OCI-LY7 (cell line): Measurements from ENCODE around the gene GBF1. TPM values are rescaled to one million over a fixed set of nuclear protein-coding genes. Genes with fewer than 3 reads are reported as not detected.

Experiments used
- BruUV-seq: library from RNA; stranded (reverse); fragments of 400-500 nt; replicated peaks from 2 replicates; lab custom pipeline; 2021; lab: Mats Ljungman, UMichigan
- CTCF ChIA-PET: fragments of 300-600 bp; sonication (Branson Sonifier 250); formaldehyde crosslinking; loops from one replicate; lab custom pipeline; 2022; ENCODE audit warnings: antibody characterized with exemption; ENCODE audit not compliant: unreplicated experiment; lab: Charles Lee
- POLR2A ChIA-PET: fragments of 300-600 bp; sonication (Branson Sonifier 250); formaldehyde crosslinking; loops from one replicate; lab custom pipeline; 2022; ENCODE audit warnings: antibody characterized with exemption; lab: Charles Lee
- DNase-seq: peaks from one replicate; pipeline ENCODE4 v3.0.0-alpha.2; 2015; ENCODE audit warnings: low spot score
- H2AFZ ChIP-seq: fragments of 200-600 bp; sonication (generic), shearing (Covaris generic); 2 replicates; pipeline ENCODE4 v1.6.1; 2014; ENCODE audit warnings: mild to moderate bottlenecking, antibody characterized with exemption, low read length, moderate library complexity
- H3K27ac ChIP-seq: fragments of 200-600 bp; sonication (generic); 2 replicates; pipeline ENCODE4 v1.5.1; 2014; ENCODE audit warnings: mixed run types, low read depth, mild to moderate bottlenecking, moderate library complexity, low read length, inconsistent platforms; ENCODE audit not compliant: poor library complexity, severe bottlenecking
- H3K36me3 ChIP-seq: fragments of 200-600 bp; sonication (generic); 2 replicates; pipeline ENCODE4 v1.6.1; 2014; ENCODE audit warnings: mild to moderate bottlenecking, antibody characterized with exemption, low read length, moderate library complexity, mixed read lengths; ENCODE audit not compliant: insufficient read depth
- H3K4me1 ChIP-seq: fragments of 200-600 bp; sonication (generic); 2 replicates; pipeline ENCODE4 v1.5.1; 2014; ENCODE audit warnings: mild to moderate bottlenecking, low read length; ENCODE audit not compliant: insufficient read depth, poor library complexity, severe bottlenecking
- H3K4me2 ChIP-seq: fragments of 200-600 bp; sonication (generic); 2 replicates; pipeline ENCODE4 v1.6.1; 2014; ENCODE audit warnings: mild to moderate bottlenecking, low read length
- H3K4me3 ChIP-seq: fragments of 200-600 bp; sonication (generic); 2 replicates; pipeline ENCODE4 v1.5.1; 2014; ENCODE audit warnings: mild to moderate bottlenecking, low read depth, low read length; ENCODE audit not compliant: poor library complexity, severe bottlenecking
- H3K79me2 ChIP-seq: fragments of 200-600 bp; sonication (generic); 2 replicates; pipeline ENCODE4 v1.6.1; 2016; ENCODE audit warnings: low read depth, mild to moderate bottlenecking, low read length, moderate library complexity, mixed read lengths; ENCODE audit not compliant: insufficient read depth
- H3K9me2 ChIP-seq: fragments of 200-600 bp; sonication (generic); 2 replicates; pipeline ENCODE4 v1.6.1; 2016; ENCODE audit warnings: mild to moderate bottlenecking, low read length, mixed read lengths; ENCODE audit not compliant: insufficient read depth
- H3K9me3 ChIP-seq: fragments of 200-600 bp; sonication (generic); 2 replicates; pipeline ENCODE4 v1.6.1; 2014; ENCODE audit warnings: mild to moderate bottlenecking, mixed run types, low read length, mixed read lengths
- H4K20me1 ChIP-seq: fragments of 200-600 bp; sonication (generic); 2 replicates; pipeline ENCODE4 v1.6.1; 2014; ENCODE audit warnings: mild to moderate bottlenecking, antibody characterized with exemption, low read length, moderate library complexity, mixed read lengths; ENCODE audit not compliant: insufficient read depth
- CTCF ChIP-seq: fragments of 200-600 bp; sonication (generic); conservative IDR thresholded peaks from 2 replicates; pipeline ENCODE4 v1.5.1; 2014; ENCODE audit warnings: mild to moderate bottlenecking, antibody characterized with exemption, low read length, moderate library complexity, mixed read lengths
- EZH2phosphoT487 ChIP-seq: fragments of 200-600 bp; sonication (generic); IDR thresholded peaks from 2 replicates; pipeline ENCODE4 v1.6.1; 2018; ENCODE audit warnings: low read depth, borderline replicate concordance, mild to moderate bottlenecking, mixed run types, antibody characterized with exemption, low read length, moderate library complexity, mixed read lengths
- intact Hi-C: fragments of 100-400 bp; cut with micrococcal nuclease; formaldehyde crosslinking; loops from one replicate; pipeline ENCODE4 v1.10.0; 2022; ENCODE audit not compliant: unreplicated experiment
- total RNA-seq, 2 experiments: library from RNA; depleted of rRNA in 1 of 2; stranded (reverse); fragments of >200 nt in 1 of 2; shearing (Covaris generic) in 1 of 2; gene quantifications; 2 replicates each; pipeline ENCODE4 v1.2.3, GENCODE V29; 2014 to 2022

GBF1 gene
- total RNA-seq, 2 experiments from 2014 or later: 17.8 to 33.4 TPM

DNA sequence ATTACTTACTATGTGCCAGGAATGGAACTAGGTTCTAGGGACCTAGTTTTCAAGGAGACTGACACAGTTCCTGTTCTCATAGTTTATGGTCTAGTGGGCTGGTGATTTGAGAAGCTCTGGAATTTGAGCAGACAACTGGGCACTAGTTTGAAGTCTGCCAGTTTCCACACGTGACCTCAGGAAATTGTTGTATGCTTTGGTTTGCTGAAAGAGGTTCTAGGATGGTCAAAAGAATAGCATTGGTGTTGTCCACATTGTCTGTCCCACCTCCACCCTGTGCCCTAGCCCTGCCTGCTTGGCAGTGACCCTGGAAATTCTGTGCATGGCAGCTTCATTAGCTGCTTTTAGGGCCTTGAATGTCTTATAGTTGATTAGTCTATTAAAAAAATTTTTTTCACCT is 28.7 kb downstream of the GBF1 start:
- intact Hi-C loops: no loop called here
- TF ChIP-seq EZH2phosphoT487 (no peak), CTCF (no peak)
- Histone ChIP-seq H3K9me3 (no peaks in the 10 kb centered on the region), H3K4me1 (peaks cover 6% of the 10 kb centered on the region), H3K4me2 (no peak overlapping the region), H2AFZ (no peak overlapping the region), H4K20me1 (peaks cover 11% of the 10 kb centered on the region; the same call in 1 of the 2 replicates), H3K27ac (no peak overlapping the region), H3K9me2 (no peaks in the 10 kb centered on the region), H3K4me3 (no peak overlapping the region), H3K79me2 (peaks cover 15% of the 10 kb centered on the region; the same call in 1 of the 2 replicates), H3K36me3 (peaks cover 20% of the 10 kb centered on the region)
- no peak for DNase-seq
- ChIA-PET CTCF (no interaction called here), POLR2A (interaction anchor here (0.7 kb wide), 1 partner anchor 53 kb away, joined by 3 read pairs; no protein-coding TSS in a partner anchor)
- BruUV-seq: no TSS peak

- intact Hi-C loops: no loop called here
- Histone ChIP-seq H3K9me2 (no peaks in the 10 kb centered on the region), H3K4me3 (no peak overlapping the region), H3K36me3 (peaks cover 18% of the 10 kb centered on the region), H3K4me1 (peaks cover 11% of the 10 kb centered on the region), H3K9me3 (no peaks in the 10 kb centered on the region), H3K79me2 (peaks cover 15% of the 10 kb centered on the region; the same call in 1 of the 2 replicates), H2AFZ (no peak overlapping the region), H3K27ac (no peak overlapping the region), H3K4me2 (no peak overlapping the region), H4K20me1 (peaks cover 11% of the 10 kb centered on the region; the same call in 1 of the 2 replicates)
- ChIA-PET CTCF (no interaction called here), POLR2A (no interaction called here)
- no TSS peak for BruUV-seq
- TF ChIP-seq CTCF: no peak
- TF ChIP-seq EZH2phosphoT487: no peak
- no peak for DNase-seq
These were observed 30.0 kb downstream of the GBF1 start for GRCh38 chr10:102275343-102275742.

GRCh38 chr10:102279104-102279503 is 33.8 kb downstream of the GBF1 start:
- no peak for DNase-seq
- Histone ChIP-seq H3K4me2 (no peak overlapping the region), H3K79me2 (peaks cover 7% of the 10 kb centered on the region; the same call in 1 of the 2 replicates), H2AFZ (no peak overlapping the region), H3K4me3 (no peak overlapping the region), H3K27ac (no peak overlapping the region), H3K9me3 (no peaks in the 10 kb centered on the region), H3K9me2 (no peaks in the 10 kb centered on the region), H3K36me3 (peaks cover 18% of the 10 kb centered on the region), H4K20me1 (0 out of 2 replicates have a peak, but pooled peaks cover 5% of the 10 kb centered on the region), H3K4me1 (peaks cover 14% of the 10 kb centered on the region)
- no peak for TF ChIP-seq CTCF
- no peak for TF ChIP-seq EZH2phosphoT487
- intact Hi-C loops: no loop called here
- BruUV-seq: no TSS peak
- POLR2A ChIA-PET: interaction anchor here (0.9 to 1.3 kb wide), 3 partner anchors 15 to 38 kb away, joined by 3 to 4 read pairs (median 3); partner anchors contain the start of gene PITX3
- CTCF ChIA-PET: no interaction called here
